ENCODE results near the gene IPO4. TPM values are rescaled to one million over a fixed set of nuclear protein-coding genes. Genes with fewer than 3 reads are reported as not detected.

IPO4 gene
- total and polyA plus RNA-seq, 4 donors: 9.2 to 28.2 (median 21.1) TPM

GRCh38 chr14:24150061-24150460 lies 38.6 kb downstream of the IPO4 start:
- Histone ChIP-seq H3K4me1 (ENCODE audit: control insufficient read depth, insufficient read depth, low read length) (peaks cover 28% of the 10 kb centered on the region), H3K4me3 (ENCODE audit: low read depth, low read length) (no peak overlapping the region), H3K36me3 (ENCODE audit: control insufficient read depth, insufficient read depth, low read length) (peaks cover 61% of the 10 kb centered on the region), H3K27me3 (ENCODE audit: control insufficient read depth, insufficient read depth, low read length) (no peaks in the 10 kb centered on the region), H3K9me3 (ENCODE audit: control insufficient read depth, insufficient read depth, low read length) (no peaks in the 10 kb centered on the region), H3K27ac (ENCODE audit: low read depth, low read length) (no peak overlapping the region)
- no peak for DNase-seq (ENCODE audit: low read depth in 4 of 6, low spot score in 6 of 6)
- WGBS (ENCODE audit: insufficient coverage): 89% methylated on average over 9 of the region's 9 CpGs

- peaks cover 55% of the 10 kb centered on the region for H3K36me3 ChIP-seq (ENCODE audit: control insufficient read depth, insufficient read depth, low read length)
- H3K27ac ChIP-seq (ENCODE audit: low read depth, low read length): no peak overlapping the region
- 100% methylated on average over 3 of the region's 3 CpGs for WGBS (ENCODE audit: insufficient coverage)
- no peak overlapping the region for H3K4me3 ChIP-seq (ENCODE audit: low read depth, low read length)
- no peak for DNase-seq (ENCODE audit: low read depth in 4 of 6, low spot score in 6 of 6)
- peaks cover 28% of the 10 kb centered on the region for H3K4me1 ChIP-seq (ENCODE audit: control insufficient read depth, insufficient read depth, low read length)
- H3K27me3 ChIP-seq (ENCODE audit: control insufficient read depth, insufficient read depth, low read length): no peaks in the 10 kb centered on the region
- no peaks in the 10 kb centered on the region for H3K9me3 ChIP-seq (ENCODE audit: control insufficient read depth, insufficient read depth, low read length)
Measured at GRCh38 chr14:24149302-24149969, 39.2 kb downstream of the IPO4 start.

DNA sequence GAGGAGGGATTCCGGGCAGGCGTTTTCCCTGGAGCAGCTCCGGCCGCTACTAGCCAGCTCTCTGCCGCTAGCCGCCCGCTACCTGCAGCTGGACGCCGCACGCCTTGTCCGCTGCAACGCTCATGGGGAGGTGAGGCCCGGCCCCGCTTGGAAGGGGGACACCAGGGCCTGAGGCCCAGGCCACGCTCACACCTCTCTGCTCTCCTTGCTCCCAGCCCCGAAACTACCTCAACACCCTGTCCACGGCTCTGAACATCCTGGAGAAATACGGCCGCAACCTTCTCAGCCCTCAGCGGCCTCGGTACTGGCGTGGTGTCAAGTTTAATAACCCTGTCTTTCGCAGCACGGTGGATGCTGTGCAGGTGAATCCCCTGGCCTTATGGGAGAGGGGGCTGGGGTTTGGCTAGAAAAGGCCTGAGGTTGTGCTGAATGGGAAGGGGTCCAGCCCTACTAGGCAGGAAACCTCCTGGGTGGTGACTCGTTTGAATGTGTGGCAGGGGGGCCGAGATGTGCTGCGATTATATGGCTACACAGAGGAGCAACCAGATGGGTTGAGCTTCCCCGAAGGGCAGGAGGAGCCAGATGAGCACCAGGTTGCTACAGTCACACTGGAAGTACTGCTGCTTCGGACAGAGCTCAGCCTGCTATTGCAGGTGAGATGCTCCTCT lies 40.7 kb downstream of the IPO4 start:
- no peaks in the 10 kb centered on the region for H3K27me3 ChIP-seq (ENCODE audit: control insufficient read depth, insufficient read depth, low read length)
- WGBS (ENCODE audit: insufficient coverage): 5% methylated on average over 28 of the region's 29 CpGs
- H3K36me3 ChIP-seq (ENCODE audit: control insufficient read depth, insufficient read depth, low read length): peaks cover 45% of the 10 kb centered on the region
- H3K27ac ChIP-seq (ENCODE audit: low read depth, low read length): peak overlapping the region; percentile 98
- H3K4me3 ChIP-seq (ENCODE audit: low read depth, low read length): peak overlapping the region; percentile 96
- no peak for DNase-seq (ENCODE audit: low read depth in 4 of 6, low spot score in 6 of 6)
- peaks cover 28% of the 10 kb centered on the region for H3K4me1 ChIP-seq (ENCODE audit: control insufficient read depth, insufficient read depth, low read length)
- no peaks in the 10 kb centered on the region for H3K9me3 ChIP-seq (ENCODE audit: control insufficient read depth, insufficient read depth, low read length)

DNA sequence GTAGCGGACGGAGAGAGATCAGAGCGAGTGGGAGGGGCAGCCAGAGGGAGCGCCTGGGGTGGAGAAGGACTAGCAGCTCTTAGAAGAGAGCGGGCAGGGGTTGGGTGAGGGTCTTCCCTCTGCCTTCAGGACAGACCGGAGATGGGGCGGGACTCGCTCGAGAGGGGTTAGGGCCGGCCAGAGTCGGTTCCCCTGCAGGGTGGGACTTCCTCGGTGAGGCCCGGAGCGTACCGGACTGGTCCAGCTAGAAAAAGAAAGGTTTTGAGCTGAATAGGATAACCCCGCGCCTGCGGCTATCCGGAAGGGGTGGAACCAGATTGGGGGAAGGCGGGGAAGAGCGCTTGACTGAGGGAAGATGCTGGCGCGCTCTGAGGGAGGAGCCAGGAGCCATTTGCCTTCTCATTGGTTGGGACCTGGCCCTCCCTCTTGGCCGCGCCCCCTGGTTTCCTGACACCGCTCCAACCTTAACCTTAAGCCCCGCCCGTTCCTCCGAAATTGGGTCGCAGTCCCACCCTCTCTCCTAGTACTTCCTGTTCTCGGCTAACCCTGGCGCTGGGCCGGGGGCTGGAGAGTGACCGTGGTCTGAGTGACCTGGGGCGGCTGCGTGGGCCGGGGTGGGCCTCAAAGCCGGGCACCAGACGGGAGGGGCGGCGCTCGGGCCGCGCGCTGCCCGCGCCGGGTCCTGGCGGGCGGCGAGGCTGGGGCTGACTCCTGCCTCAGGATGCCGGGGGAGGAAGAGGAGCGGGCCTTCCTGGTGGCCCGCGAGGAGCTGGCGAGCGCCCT lies 41.4 kb downstream of the IPO4 start, which contains the start of gene RNF31:
Gene RNF31 (plus strand): TSS at position 521 of the 783 bp plus-strand sequence. CDS start 201 bp downstream, at position 722.
- Histone ChIP-seq H3K27ac (ENCODE audit: low read depth, low read length) (peak within 1 kb of the TSS; percentile 98), H3K4me1 (ENCODE audit: control insufficient read depth, insufficient read depth, low read length) (peaks cover 31% of the 10 kb centered on the region), H3K4me3 (ENCODE audit: low read depth, low read length) (peak within 1 kb of the TSS; percentile 96), H3K36me3 (ENCODE audit: control insufficient read depth, insufficient read depth, low read length) (peaks cover 38% of the 10 kb centered on the region), H3K9me3 (ENCODE audit: control insufficient read depth, insufficient read depth, low read length) (no peaks in the 10 kb centered on the region), H3K27me3 (ENCODE audit: control insufficient read depth, insufficient read depth, low read length) (no peaks in the 10 kb centered on the region)
- 0% methylated on average over 56 of the region's 57 CpGs for WGBS (ENCODE audit: insufficient coverage)
- peak; percentile 90 to 99 (median 98) for DNase-seq (ENCODE audit: low read depth in 4 of 6, low spot score in 6 of 6)

DNA sequence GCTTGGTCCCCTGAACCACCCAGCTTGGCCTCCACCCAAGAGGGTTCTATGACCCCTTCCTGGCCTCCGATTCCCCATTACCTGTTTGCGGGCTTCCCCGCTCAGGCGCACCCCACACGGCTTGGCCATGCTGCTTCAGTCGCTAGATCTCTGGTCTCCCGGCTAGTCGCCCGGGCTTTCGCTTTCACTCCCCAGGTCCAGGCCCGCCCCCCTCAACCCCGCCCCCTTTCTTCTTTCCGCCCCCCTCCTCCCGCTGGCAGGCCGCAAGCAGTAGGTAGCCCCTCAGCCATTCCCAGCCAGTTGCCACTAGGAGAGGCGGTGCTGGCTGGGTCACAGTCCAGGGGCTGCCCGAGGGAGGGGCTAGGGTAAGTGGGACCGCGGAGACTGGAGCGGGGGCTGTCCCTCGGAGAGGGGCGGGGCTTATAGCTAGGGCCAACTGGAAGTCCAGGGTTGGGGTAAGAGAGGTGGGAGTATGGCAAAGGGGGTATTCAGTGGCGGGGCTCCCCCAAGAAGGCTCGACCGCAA lies 42.1 kb downstream of the IPO4 start, which contains the start of gene PSME2:
Gene PSME2 (minus strand): TSS at position 158 of the 525 bp plus-strand sequence. CDS start 29 bp downstream, at position 129.
- peaks cover 32% of the 10 kb centered on the region for H3K36me3 ChIP-seq (ENCODE audit: control insufficient read depth, insufficient read depth, low read length)
- DNase-seq (ENCODE audit: low read depth in 4 of 6, low spot score in 6 of 6): peak; percentile 77 to 96 (median 89)
- H3K4me1 ChIP-seq (ENCODE audit: control insufficient read depth, insufficient read depth, low read length): peaks cover 36% of the 10 kb centered on the region
- under 1% methylated on average over 17 of the region's 25 CpGs for WGBS (ENCODE audit: insufficient coverage)
- H3K27ac ChIP-seq (ENCODE audit: low read depth, low read length): peak within 1 kb of the TSS; percentile 98
- H3K4me3 ChIP-seq (ENCODE audit: low read depth, low read length): peak within 1 kb of the TSS; percentile 96
- no peaks in the 10 kb centered on the region for H3K9me3 ChIP-seq (ENCODE audit: control insufficient read depth, insufficient read depth, low read length)
- H3K27me3 ChIP-seq (ENCODE audit: control insufficient read depth, insufficient read depth, low read length): no peaks in the 10 kb centered on the region

DNA sequence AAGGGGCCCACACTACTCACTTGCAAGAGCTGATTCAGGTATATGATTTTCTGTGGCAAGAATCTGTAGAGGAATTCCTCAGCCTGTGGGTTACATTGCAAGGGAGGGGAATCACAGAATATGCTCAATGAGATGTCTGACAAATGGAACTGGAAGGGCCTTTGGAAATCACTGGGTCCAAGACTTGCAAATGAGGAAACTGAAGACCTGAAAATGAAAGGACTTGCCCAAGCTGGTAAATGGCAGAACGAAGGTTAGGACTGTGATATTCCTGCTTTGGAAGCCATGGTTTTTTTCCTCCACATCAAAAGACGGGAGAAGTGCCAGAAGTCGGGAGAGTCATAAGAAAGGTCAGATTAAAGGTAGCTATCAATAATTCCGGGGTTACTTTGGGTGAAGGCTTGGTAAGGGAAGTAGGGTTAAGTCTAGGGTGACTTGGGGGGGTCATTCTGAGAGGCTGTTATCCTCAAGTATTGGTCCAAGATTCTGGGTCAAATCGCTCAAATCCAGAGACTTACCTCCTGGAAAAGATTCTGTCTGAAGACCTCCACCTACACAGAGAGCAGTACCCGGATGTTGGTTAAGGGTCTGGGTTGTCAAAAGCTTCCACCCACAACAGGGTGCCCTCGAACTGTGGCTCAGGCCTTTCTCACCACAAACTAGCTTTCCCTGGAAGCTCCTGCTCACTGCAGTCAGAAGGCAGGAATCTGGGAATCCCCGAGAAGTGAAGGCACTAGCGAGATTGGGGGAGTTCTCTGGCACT lies 42.7 kb downstream of the IPO4 start:
- 12% methylated on average over 3 of the region's 9 CpGs for WGBS (ENCODE audit: insufficient coverage)
- peaks cover 36% of the 10 kb centered on the region for H3K4me1 ChIP-seq (ENCODE audit: control insufficient read depth, insufficient read depth, low read length)
- peak overlapping the region; percentile 98 for H3K27ac ChIP-seq (ENCODE audit: low read depth, low read length)
- H3K4me3 ChIP-seq (ENCODE audit: low read depth, low read length): peak overlapping the region; percentile 96
- no peaks in the 10 kb centered on the region for H3K9me3 ChIP-seq (ENCODE audit: control insufficient read depth, insufficient read depth, low read length)
- peaks cover 26% of the 10 kb centered on the region for H3K36me3 ChIP-seq (ENCODE audit: control insufficient read depth, insufficient read depth, low read length)
- no peaks in the 10 kb centered on the region for H3K27me3 ChIP-seq (ENCODE audit: control insufficient read depth, insufficient read depth, low read length)
- DNase-seq (ENCODE audit: low read depth in 4 of 6, low spot score in 6 of 6): no peak

DNA sequence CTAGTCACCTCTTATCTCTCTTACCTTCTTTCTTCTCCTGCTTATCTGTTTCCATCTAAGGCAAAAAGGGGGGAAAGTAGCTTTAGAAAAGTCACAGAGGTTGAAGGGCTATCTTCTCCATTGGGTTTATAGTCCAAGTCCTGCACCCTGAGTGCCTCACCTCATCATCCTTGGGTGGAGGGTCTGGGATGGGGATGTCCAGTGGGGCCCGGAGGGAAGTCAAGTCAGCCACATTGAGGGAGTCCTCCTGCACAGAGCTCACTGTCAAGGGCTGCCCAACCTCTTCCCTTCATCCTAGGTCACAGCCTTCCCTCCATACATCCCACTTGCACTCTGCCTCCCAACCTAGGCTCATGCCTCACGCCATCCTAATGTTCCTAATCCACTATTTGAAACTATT lies 43.4 kb downstream of the IPO4 start:
- WGBS (ENCODE audit: insufficient coverage): no CpG with 5 or more reads among the region's 2 CpGs
- H3K36me3 ChIP-seq (ENCODE audit: control insufficient read depth, insufficient read depth, low read length): peaks cover 19% of the 10 kb centered on the region
- no peak overlapping the region for H3K27ac ChIP-seq (ENCODE audit: low read depth, low read length)
- H3K4me1 ChIP-seq (ENCODE audit: control insufficient read depth, insufficient read depth, low read length): peaks cover 39% of the 10 kb centered on the region
- H3K9me3 ChIP-seq (ENCODE audit: control insufficient read depth, insufficient read depth, low read length): no peaks in the 10 kb centered on the region
- no peak overlapping the region for H3K4me3 ChIP-seq (ENCODE audit: low read depth, low read length)
- H3K27me3 ChIP-seq (ENCODE audit: control insufficient read depth, insufficient read depth, low read length): no peaks in the 10 kb centered on the region
- no peak for DNase-seq (ENCODE audit: low read depth in 4 of 6, low spot score in 6 of 6)

GRCh38 chr14:24144451-24144850 lies 44.2 kb downstream of the IPO4 start:
- Histone ChIP-seq H3K4me1 (ENCODE audit: control insufficient read depth, insufficient read depth, low read length) (peaks cover 43% of the 10 kb centered on the region), H3K27me3 (ENCODE audit: control insufficient read depth, insufficient read depth, low read length) (no peaks in the 10 kb centered on the region), H3K36me3 (ENCODE audit: control insufficient read depth, insufficient read depth, low read length) (peaks cover 14% of the 10 kb centered on the region), H3K27ac (ENCODE audit: low read depth, low read length) (no peak overlapping the region), H3K4me3 (ENCODE audit: low read depth, low read length) (no peak overlapping the region), H3K9me3 (ENCODE audit: control insufficient read depth, insufficient read depth, low read length) (no peaks in the 10 kb centered on the region)
- no peak for DNase-seq (ENCODE audit: low read depth in 4 of 6, low spot score in 6 of 6)
- WGBS (ENCODE audit: insufficient coverage): no CpG with 5 or more reads among the region's 1 CpG

GRCh38 chr14:24143511-24143910 lies 45.1 kb downstream of the IPO4 start:
- Histone ChIP-seq H3K36me3 (ENCODE audit: control insufficient read depth, insufficient read depth, low read length) (peaks cover 16% of the 10 kb centered on the region), H3K27ac (ENCODE audit: low read depth, low read length) (no peak overlapping the region), H3K4me1 (ENCODE audit: control insufficient read depth, insufficient read depth, low read length) (peaks cover 47% of the 10 kb centered on the region), H3K4me3 (ENCODE audit: low read depth, low read length) (no peak overlapping the region), H3K9me3 (ENCODE audit: control insufficient read depth, insufficient read depth, low read length) (no peaks in the 10 kb centered on the region), H3K27me3 (ENCODE audit: control insufficient read depth, insufficient read depth, low read length) (no peaks in the 10 kb centered on the region)
- DNase-seq (ENCODE audit: low read depth in 4 of 6, low spot score in 6 of 6): no peak
- WGBS (ENCODE audit: insufficient coverage): no CpG with 5 or more reads among the region's 2 CpGs

Data from spinal cord (tissue), 10 donors.